VCaP (cell line): ENCODE measurements around the gene NCAPD2.
A peak's percentile ranks its signal among the peaks of the same experiment; 100 is the strongest.
"Not testable (repeated sequence)": the region's sequence is repeated elsewhere in the genome, so short reads cannot be mapped to it uniquely, and the experiment has no call there.

Source experiments
- H3K27ac ChIP-seq: fragments of 450-650 bp; 2 replicates; pipeline ENCODE4 v1.5.1; 2017
- CTCF ChIP-seq: fragments of 450-650 bp; conservative IDR thresholded peaks from 2 replicates; pipeline ENCODE4 v1.5.1; 2017; ENCODE audit warnings: mild to moderate bottlenecking, moderate library complexity

The NCAPD2 gene

GRCh38 chr12:6553051-6553868 is 59.4 kb downstream of the NCAPD2 start:
- TF ChIP-seq CTCF, result no peak
- peak overlapping the region; percentile 47 for H3K27ac ChIP-seq

DNA sequence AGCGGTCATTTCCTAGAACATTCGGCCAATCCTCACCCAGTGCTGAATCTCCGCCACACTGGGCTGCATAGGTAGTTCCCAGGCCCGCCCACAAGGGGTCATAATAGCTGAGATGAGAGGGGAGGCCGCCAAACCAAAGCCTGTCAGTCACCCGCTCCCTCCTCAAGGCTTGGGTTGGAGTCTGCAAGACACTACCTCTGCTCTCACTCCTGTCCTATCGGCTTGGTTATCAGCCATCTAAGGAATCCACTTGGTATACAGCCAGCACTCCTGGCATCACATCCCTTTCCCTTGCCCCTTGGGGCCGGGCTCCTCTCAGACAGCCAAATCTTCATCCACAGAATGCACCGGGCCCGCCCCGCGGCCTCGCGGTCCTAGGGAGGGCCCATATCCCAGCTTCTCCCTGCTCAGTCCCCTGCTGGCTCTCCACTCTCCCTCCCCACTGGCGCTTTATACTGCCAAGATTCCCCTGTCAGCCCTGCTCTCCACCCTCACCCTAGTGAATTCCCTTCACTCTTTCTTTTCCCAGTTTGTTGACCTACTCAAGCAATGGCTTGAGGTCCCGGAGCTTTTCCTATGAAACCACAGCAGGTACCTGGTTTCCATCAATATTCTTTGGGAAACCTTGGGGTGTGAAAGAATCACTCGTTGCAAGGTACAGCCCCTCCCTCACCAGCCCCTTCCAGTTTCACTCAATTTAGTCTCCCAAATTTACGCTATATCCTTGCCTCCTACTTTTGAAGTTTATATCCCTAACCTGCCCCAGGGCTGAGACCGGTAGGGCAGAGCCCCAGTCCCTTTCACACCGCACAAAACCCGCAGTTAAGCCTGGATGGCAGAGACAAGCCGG is 60.5 kb downstream of the NCAPD2 start:
- TF ChIP-seq CTCF, result peak; percentile 75
- H3K27ac ChIP-seq, result peak overlapping the region; percentile 47

DNA sequence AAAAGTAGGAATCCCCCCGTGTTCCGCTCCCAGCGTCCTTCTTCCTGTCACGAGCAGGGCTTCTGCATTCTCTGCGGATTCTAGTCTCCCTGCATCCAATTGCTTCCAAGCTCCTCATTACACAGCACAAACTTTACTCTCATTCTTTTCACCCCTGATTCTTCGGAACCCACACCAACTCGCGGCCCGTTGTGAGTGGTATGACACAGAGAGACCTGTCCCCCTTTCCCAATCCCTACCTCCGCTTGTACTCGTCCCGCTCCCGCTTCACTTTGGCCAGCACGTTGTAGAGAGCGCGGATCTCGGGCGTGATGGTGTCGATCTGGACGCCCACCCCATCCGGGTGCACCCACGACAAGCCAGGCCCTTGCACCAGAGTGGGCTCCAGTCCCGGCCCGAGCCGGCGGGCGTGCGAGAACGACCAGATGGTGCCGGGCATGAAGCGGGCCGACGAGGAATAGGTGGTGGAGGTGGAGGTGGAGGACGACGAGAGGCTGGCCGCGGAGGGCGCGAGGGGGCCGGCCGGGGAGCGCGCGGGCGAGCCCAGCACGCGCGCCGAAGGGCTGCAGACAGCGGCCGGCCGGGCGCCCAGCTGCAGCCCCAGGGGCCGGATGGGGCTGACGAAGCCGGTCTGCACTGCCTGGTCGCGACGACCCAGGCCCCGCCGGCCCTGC is 61.3 kb downstream of the NCAPD2 start:
- TF ChIP-seq CTCF, result no peak
- H3K27ac ChIP-seq, result peak overlapping the region; percentile 47

DNA sequence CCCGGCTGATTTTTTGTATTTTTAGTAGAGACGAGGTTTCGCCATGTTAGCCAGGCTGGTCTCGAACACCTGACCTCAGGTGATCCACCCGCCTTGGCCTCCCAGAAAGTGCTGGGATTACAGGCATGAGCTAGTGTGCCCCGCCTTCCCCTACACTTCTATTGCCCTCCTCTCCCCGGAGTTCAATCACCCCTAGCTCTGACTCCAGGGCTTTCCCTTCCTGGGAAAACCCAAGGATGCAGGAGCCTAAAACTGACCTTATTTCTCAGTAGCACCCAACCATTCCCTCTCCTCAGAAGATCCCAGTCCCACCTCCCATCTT is 62.6 kb downstream of the NCAPD2 start:
- H3K27ac ChIP-seq, result not testable (repeated sequence)

- TF ChIP-seq CTCF, result no peak
- no peak overlapping the region for H3K27ac ChIP-seq
Observed at GRCh38 chr12:6556857-6557256, 63.0 kb downstream of the NCAPD2 start.

DNA sequence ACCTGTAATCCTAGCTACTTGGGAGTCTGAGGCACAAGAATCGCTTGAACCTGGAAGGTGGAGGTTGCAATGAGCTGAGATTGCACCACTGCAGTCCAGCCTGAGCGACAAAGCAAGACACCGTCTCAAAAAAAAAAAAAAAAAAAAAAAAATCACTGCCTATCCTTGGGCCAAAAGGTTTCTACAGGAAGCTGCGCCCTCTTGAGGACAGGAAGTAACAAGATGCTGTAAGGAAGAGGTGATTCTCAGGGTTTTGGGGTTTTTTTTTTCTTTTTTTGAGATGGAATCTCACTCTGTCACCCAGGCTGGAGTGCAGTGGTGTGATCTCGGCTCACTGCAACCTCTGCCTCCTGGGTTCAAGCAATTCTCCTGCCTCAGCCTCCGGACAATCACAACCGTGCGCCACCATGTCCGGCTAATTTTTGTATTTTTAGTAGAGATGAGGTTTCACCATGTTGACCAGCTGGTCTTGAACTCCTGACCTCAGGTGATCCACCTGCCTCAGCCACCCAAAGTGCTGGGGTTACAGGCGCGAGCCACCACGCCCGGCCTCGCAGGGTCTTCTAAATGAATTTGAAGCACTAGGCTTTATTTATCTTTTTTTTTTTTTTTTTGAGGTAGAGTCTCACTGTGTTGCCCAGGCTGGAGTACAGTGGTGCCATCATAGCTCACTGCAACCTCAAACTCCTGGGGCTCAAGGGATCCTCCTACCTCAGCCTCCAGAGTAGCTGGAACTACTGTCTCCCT is 64.3 kb downstream of the NCAPD2 start:
- 0 out of 2 replicates have a peak overlapping the region, but pooled peaks have one; percentile 24 for H3K27ac ChIP-seq
- TF ChIP-seq CTCF, result peak; percentile 76

DNA sequence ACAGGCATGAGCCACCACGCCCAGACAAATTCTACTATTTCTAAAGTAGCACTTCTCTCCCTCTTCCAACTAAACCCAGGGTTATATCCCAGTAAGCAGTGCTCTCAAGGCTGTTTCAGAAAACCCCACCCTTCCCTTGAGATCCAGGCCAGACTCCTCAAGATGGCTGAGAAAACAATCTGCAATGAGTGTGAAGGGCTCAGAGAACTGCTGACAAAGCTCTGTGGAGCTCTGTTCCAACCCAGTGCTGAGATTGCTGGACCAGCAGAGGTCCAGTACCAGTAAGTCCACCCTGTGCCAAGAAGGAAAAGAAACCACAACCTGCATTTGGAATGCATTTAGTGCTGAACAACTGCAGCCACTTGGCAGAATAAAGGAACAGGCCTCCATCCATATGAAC is 65.6 kb downstream of the NCAPD2 start:
- TF ChIP-seq CTCF, result no peak
- H3K27ac ChIP-seq, result no peak overlapping the region
